OCI-LY3 (cell line): ENCODE measurements around the gene CLK2.
A peak's percentile ranks its signal among the peaks of the same experiment; 100 is the strongest.

Source experiments
- H2AFZ ChIP-seq: fragments of 200-600, 300-600 bp; shearing (Covaris generic); 2 replicates; pipeline ENCODE4 v1.6.0; 2014; ENCODE audit warnings: antibody characterized with exemption, low read depth, low read length
- H3K27ac ChIP-seq: fragments of 200-600, 300-600 bp; sonication (generic); 2 replicates; pipeline ENCODE4 v1.5.1; 2014; ENCODE audit warnings: mild to moderate bottlenecking, low read length, moderate library complexity, mixed read lengths
- H3K27me3 ChIP-seq: fragments of 200-600, 300-600 bp; sonication (generic); 2 replicates; pipeline ENCODE4 v1.6.1; 2014; ENCODE audit warnings: low read depth, low read length, mixed read lengths
- H3K36me3 ChIP-seq: fragments of 200-600, 300-600 bp; sonication (generic); replicated peaks from 2 replicates; pipeline ENCODE3; 2014; ENCODE audit warnings: low read depth, low read length, mixed read lengths
- H3K4me1 ChIP-seq: fragments of 300-600, 200-600 bp; sonication (generic); 2 replicates; pipeline ENCODE4 v1.6.1; 2014; ENCODE audit warnings: low read length, mixed read lengths
- H3K4me2 ChIP-seq: fragments of 200-600, 300-600 bp; sonication (generic); 2 replicates; pipeline ENCODE4 v1.6.1; 2014; ENCODE audit warnings: low read length, mixed read lengths
- H3K4me3 ChIP-seq: fragments of 300-600, 200-600 bp; sonication (generic); 2 replicates; pipeline ENCODE4 v1.5.1; 2014; ENCODE audit warnings: antibody characterized with exemption, mild to moderate bottlenecking, low read length, moderate library complexity
- H3K79me2 ChIP-seq: fragments of 300-600, 200-600 bp; shearing (Covaris generic); 2 replicates; pipeline ENCODE4 v1.6.1; 2014; ENCODE audit warnings: mild to moderate bottlenecking, low read length, mixed read lengths
- H3K9ac ChIP-seq: fragments of 300-600, 200-600 bp; shearing (Covaris generic); 2 replicates; pipeline ENCODE4 v1.6.0; 2014; ENCODE audit warnings: mild to moderate bottlenecking, low read length, moderate library complexity
- H3K9me3 ChIP-seq: fragments of 200-600, 300-600 bp; shearing (Covaris generic); 2 replicates; pipeline ENCODE4 v1.6.1; 2014; ENCODE audit warnings: low read length, mixed read lengths; ENCODE audit not compliant: insufficient read depth
- H4K20me1 ChIP-seq: fragments of 200-600, 300-600 bp; sonication (generic); 2 replicates; pipeline ENCODE4 v1.6.1; 2016; ENCODE audit warnings: low read length, mixed read lengths; ENCODE audit not compliant: insufficient read depth
- CTCF ChIP-seq: fragments of 200-600, 300-600 bp; sonication (generic); IDR thresholded peaks from 2 replicates; pipeline ENCODE4 v1.5.1; 2014; ENCODE audit warnings: antibody characterized with exemption, low read length, low read depth
- EZH2phosphoT487 ChIP-seq: fragments of 200-600 bp; shearing (Covaris generic); IDR thresholded peaks from 2 replicates; pipeline ENCODE4 v1.6.1; 2018; ENCODE audit warnings: antibody characterized with exemption, mixed run types, low read depth

The CLK2 gene

GRCh38 chr1:155307247-155307740 lies 34.0 kb upstream of the CLK2 start:
- Histone ChIP-seq H3K27ac (peak overlapping the region; percentile 94), H3K4me2 (peak overlapping the region; percentile 71), H3K79me2 (peaks cover 37% of the 10 kb centered on the region), H2AFZ (no peak overlapping the region), H4K20me1 (peaks cover 10% of the 10 kb centered on the region; the same call in 1 of the 2 replicates), H3K36me3 (peaks cover 31% of the 10 kb centered on the region), H3K4me1 (peaks cover 58% of the 10 kb centered on the region), H3K9ac (peak overlapping the region; percentile 76; the same call in 1 of the 2 replicates), H3K9me3 (no peaks in the 10 kb centered on the region), H3K27me3 (no peaks in the 10 kb centered on the region), H3K4me3 (peak overlapping the region; percentile 70; the same call in 1 of the 2 replicates)
- TF ChIP-seq CTCF (peak; percentile 51), EZH2phosphoT487 (no peak)

GRCh38 chr1:155305881-155306391 lies 32.6 kb upstream of the CLK2 start:
- no peaks in the 10 kb centered on the region for H4K20me1 ChIP-seq
- no peak overlapping the region for H3K4me3 ChIP-seq
- H3K27me3 ChIP-seq: no peaks in the 10 kb centered on the region
- no peak overlapping the region for H2AFZ ChIP-seq
- H3K79me2 ChIP-seq: peaks cover 23% of the 10 kb centered on the region
- H3K36me3 ChIP-seq: peaks cover 21% of the 10 kb centered on the region
- TF ChIP-seq CTCF (no peak), EZH2phosphoT487 (no peak)
- H3K4me2 ChIP-seq: no peak overlapping the region
- peaks cover 53% of the 10 kb centered on the region for H3K4me1 ChIP-seq
- peak overlapping the region; percentile 50 for H3K27ac ChIP-seq
- no peak overlapping the region; the same call in 1 of the 2 replicates for H3K9ac ChIP-seq
- no peaks in the 10 kb centered on the region for H3K9me3 ChIP-seq

GRCh38 chr1:155304558-155305063 lies 31.3 kb upstream of the CLK2 start:
- Histone ChIP-seq H3K9me3 (no peaks in the 10 kb centered on the region), H3K4me1 (peaks cover 40% of the 10 kb centered on the region), H3K79me2 (peaks cover 10% of the 10 kb centered on the region), H3K27me3 (no peaks in the 10 kb centered on the region), H3K27ac (peak overlapping the region; percentile 82), H2AFZ (peak overlapping the region; percentile 92), H3K9ac (peak overlapping the region; percentile 60), H3K4me3 (peak overlapping the region; percentile 74), H3K36me3 (peaks cover 8% of the 10 kb centered on the region), H3K4me2 (peak overlapping the region; percentile 88), H4K20me1 (no peaks in the 10 kb centered on the region)
- TF ChIP-seq EZH2phosphoT487 (no peak), CTCF (peak; percentile 29)

GRCh38 chr1:155301342-155301841 lies 28.1 kb upstream of the CLK2 start, which contains the start of gene PKLR:
Gene PKLR (minus strand): TSS chr1:155301438. CDS start chr1:155301395, 43 bp downstream.
- H2AFZ ChIP-seq: no peak within 1 kb of the TSS
- TF ChIP-seq EZH2phosphoT487 (no peak), CTCF (no peak)
- H3K4me2 ChIP-seq: no peak within 1 kb of the TSS

More at GRCh38 chr1:155301342-155301841, 28.1 kb upstream of the CLK2 start, which contains the start of gene PKLR:
- Histone ChIP-seq H3K27me3 (no peaks in the 10 kb centered on the region), H3K36me3 (no peaks in the 10 kb centered on the region), H4K20me1 (no peaks in the 10 kb centered on the region), H3K9me3 (no peaks in the 10 kb centered on the region), H3K79me2 (no peaks in the 10 kb centered on the region), H3K4me1 (peaks cover 35% of the 10 kb centered on the region), H3K27ac (no peak within 1 kb of the TSS), H3K9ac (no peak within 1 kb of the TSS), H3K4me3 (no peak within 1 kb of the TSS)
